Sciatic nerve (tissue), 2 donors: Measurements from ENCODE around the gene GTF2A1L. TPM values are rescaled to one million over a fixed set of nuclear protein-coding genes. Genes with fewer than 3 reads are reported as not detected.
"Not testable (repeated sequence)": the region's sequence is repeated elsewhere in the genome, so short reads cannot be mapped to it uniquely, and the experiment has no call there.

ENCODE experiments used
- ATAC-seq: fragments of 200-7000 bp; cut with Tn5 transposase; one replicate; pipeline ENCODE4 v1.9.1; 2020; ENCODE audit warnings: mild to moderate bottlenecking, moderate library complexity
- DNase-seq: peaks from one replicate; pipeline ENCODE4 v3.0.0-alpha.2; 2020; ENCODE audit warnings: low spot score
- intact Hi-C: fragments of 100-400 bp; cut with DNase I; formaldehyde crosslinking; loops from one replicate; pipeline ENCODE4 v1.14.2; 2022
- total RNA-seq: library from RNA; stranded (reverse); fragmentation: NEBNext Ultra II Directional; extraction: Animal tissue kit (Norgen Biotek cat#: 25700); gene quantifications from one replicate; pipeline ENCODE4 v1.2.1, GENCODE V29; 2021
- donor health status: DM: no; HTN: no; CAD: no.
- donor health status: DM: no; HTN: no; CAD: no.

GTF2A1L gene
- total RNA-seq, 1 donor from 2014 or later: 1.4 TPM

DNA sequence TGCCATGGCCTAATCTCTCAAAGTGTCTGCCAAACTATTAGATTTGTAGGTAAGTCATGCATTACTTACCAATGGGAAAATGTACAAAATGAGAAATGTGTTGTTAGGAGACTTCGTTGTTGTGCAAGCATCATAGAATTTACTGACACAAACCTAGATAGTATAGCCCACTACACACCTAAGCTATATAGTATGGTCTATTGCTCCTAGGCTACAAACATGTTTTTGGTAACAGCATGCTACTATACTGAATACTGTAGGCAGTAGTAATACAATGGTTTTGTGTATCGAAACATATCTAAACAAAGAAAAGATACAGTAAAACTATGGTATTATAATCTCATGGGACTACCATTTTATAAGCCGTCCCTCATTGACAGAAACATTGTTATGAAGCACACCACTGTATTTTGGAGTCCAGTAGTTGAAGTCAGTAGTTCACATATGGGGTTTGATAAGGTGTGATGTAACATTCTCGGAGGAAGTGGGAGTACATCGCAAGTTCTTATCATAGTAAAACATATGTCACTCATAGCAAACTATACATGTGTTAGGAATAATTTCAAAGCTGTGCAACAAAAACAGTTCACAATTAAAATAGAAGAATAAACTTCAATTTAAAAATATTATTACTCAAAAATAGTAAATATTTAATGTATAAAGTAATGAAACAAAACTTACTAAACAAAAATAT, 12.0 kb upstream of the GTF2A1L start:
- ATAC-seq: no peak
- no peak for DNase-seq
- intact Hi-C loops: no loop called here

DNA sequence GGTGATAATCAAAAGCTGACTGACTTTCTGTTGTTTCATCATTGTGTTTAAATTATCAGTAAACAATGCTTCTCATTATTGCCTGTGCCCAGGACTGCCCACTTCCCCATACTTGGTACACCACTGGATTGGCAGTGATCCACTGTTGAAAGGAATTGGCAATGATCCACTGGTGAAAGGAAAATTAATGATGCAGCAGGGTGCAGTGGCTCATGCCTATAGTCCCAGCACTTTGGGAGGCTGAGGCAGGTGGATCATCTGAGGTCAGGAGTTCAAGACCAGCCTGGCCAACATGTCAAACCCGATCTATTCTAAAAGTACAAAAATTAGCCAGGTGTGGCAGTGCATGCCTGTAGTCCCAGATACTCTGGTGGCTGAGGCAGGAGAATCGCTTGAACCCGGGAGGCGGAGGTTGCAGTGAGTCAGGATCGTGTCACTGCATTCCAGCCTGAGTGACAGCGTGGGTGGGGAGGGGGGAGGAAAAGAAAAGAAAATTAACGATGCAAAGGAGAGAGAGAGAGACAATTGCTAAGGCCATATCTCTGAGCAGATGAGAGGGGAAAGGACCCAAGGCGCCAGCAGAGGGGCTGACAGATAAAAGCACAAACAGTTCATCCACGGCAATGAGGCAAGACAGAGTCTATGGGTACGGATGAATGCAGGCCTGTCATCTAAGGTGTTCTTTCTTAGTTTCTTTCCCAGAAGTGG, 10.2 kb upstream of the GTF2A1L start:
- peak; percentile 69 for ATAC-seq
- no peak for DNase-seq
- intact Hi-C loops: no loop called here

GRCh38 chr2:48613211-48613610, 4.4 kb upstream of the GTF2A1L start:
- no peak for DNase-seq
- ATAC-seq: no peak
- intact Hi-C loops: no loop called here

GRCh38 chr2:48614581-48614980, 3.1 kb upstream of the GTF2A1L start:
- DNase-seq, ATAC-seq, intact Hi-C loops: not testable (repeated sequence)

- ATAC-seq: no peak
- no peak for DNase-seq
- intact Hi-C loops: no loop called here
Measured at GRCh38 chr2:48619526-48619925, 1.9 kb downstream of the GTF2A1L start.

- intact Hi-C loops: no loop called here
- ATAC-seq: no peak
- DNase-seq: no peak
Measured at GRCh38 chr2:48620604-48621003, 2.9 kb downstream of the GTF2A1L start.

- intact Hi-C loops, ATAC-seq, DNase-seq: not testable (repeated sequence)
Measured at GRCh38 chr2:48622691-48623090, 5.0 kb downstream of the GTF2A1L start.

- DNase-seq (no peak), ATAC-seq (no peak)
- intact Hi-C loops: no loop called here
Measured at GRCh38 chr2:48624696-48625095, 7.0 kb downstream of the GTF2A1L start.

DNA sequence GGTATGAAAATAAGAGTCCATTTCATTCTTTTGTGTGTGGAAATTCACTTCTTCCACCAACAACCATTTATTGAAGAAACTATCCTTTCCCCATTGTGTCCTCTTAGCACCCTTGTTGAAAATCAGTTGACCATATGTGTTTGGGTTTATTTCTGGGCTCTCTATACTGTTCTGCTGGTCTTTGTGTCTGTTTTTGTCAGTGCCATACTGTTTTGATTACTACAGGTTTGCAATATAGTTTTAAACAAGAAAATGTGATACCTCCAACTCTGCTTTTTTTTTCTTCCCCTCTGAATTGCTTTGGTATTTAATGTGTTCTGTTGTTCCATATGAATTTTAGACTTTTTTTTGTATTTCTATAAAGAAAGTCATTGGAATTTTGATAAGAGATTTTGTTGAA, 8.4 kb downstream of the GTF2A1L start:
- intact Hi-C loops: no loop called here
- no peak for DNase-seq
- no peak for ATAC-seq

- ATAC-seq: no peak
- intact Hi-C loops: no loop called here
- DNase-seq: no peak
Measured at GRCh38 chr2:48633143-48633542, 15.5 kb downstream of the GTF2A1L start.

DNA sequence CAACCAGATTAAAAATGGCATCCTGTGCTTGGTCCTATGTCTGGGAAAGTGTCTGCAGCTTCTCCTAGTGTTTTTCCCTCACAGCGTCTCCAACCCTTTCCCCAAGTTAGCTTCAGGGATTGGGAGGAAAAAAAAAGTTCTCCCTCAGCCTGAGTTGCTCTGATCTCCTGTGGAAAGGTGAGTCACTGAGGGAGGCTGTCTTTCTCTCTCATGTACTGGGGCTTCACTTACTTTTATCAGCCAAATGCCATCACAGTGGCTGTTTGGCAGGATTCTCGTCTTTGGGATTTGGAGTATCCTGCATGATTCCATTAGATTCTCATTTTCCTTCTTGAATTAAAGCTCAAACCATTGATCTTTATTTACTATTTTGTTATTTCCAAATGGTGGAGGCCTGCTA, 18.1 kb downstream of the GTF2A1L start:
- no peak for DNase-seq
- intact Hi-C loops: no loop called here
- ATAC-seq: no peak

DNA sequence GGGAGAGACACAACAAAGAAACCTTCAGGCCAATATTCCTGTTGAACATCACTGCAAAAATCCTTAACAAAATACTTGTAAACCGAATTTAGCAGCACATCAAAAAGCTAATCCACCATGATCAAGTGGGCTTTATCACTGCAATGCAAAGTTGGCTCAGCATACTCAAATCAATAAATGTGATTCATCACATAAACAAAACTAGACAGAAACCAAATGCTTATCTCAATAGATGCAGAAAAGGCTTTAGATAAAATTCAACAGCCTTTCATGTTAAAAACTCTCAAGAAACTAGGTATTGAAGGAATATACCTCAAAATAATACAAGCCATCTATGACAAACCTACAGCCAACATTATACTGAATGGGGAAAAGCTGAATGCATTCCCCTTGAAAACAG, 20.6 kb downstream of the GTF2A1L start:
- DNase-seq: no peak
- no peak for ATAC-seq
- intact Hi-C loops: no loop called here

DNA sequence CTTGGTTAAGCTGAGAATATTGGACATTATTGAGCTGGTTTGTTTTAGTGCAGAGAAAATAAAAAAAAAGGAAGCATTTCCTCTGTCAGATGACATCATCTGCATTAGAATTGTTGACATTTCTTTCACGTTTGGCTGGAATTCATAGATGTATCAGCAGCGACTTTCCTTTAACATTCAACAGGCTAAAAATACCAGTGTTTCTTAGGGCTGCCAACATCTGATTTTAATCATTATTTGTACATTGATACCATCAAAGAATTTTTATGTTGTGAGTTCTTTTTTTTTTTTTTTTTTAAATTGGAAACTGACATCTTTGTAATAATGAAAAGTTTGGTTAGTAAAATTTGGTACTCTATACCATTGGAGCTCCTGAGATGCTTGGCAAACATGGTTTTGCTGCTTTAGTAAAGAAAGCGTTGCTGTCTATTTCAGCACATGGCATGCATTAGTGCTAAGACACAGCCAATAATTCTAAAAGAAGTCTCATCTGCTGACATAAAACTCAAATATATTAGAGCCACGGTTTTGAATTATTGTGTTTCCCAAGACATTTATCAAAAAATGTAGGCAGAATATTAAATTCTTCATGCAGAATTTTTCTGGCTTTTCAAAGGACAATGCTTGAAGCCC, 33.6 kb downstream of the GTF2A1L start:
- intact Hi-C loops: no loop called here
- ATAC-seq (no peak), DNase-seq (no peak)

GRCh38 chr2:48668992-48669391, 51.3 kb downstream of the GTF2A1L start:
- intact Hi-C loops: no loop called here
- ATAC-seq (no peak), DNase-seq (no peak)

GRCh38 chr2:48673581-48673980, 55.9 kb downstream of the GTF2A1L start:
- DNase-seq (no peak), ATAC-seq (no peak)

GRCh38 chr2:48674933-48675332, 57.3 kb downstream of the GTF2A1L start:
- ATAC-seq (no peak), DNase-seq (no peak)
- intact Hi-C loops: no loop called here

More at GRCh38 chr2:48673581-48673980, 55.9 kb downstream of the GTF2A1L start:
- intact Hi-C loops: no loop called here

DNA sequence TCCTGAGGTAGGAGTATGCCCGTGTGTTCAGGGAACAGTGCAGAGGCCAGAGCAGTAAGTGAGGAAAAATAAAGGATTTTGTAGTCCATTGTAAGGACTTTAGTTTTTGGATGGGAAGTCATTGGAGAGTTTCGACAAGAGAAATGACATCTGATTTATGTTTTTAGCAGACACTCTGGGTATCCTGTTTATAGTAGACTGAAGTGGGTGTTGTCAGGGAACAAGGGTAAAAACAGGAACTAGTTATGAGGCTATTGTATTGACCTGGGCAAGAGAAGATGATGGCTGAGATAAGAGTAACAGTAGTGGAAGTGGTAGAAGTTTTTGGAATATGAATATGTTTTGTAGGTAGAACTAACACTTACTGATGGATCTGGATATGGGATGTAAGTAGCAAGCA, 59.8 kb downstream of the GTF2A1L start:
- DNase-seq: no peak
- no peak for ATAC-seq
- intact Hi-C loops: no loop called here

- DNase-seq (no peak), ATAC-seq (no peak)
- intact Hi-C loops: no loop called here
Measured at GRCh38 chr2:48685126-48685525, 67.5 kb downstream of the GTF2A1L start.

DNA sequence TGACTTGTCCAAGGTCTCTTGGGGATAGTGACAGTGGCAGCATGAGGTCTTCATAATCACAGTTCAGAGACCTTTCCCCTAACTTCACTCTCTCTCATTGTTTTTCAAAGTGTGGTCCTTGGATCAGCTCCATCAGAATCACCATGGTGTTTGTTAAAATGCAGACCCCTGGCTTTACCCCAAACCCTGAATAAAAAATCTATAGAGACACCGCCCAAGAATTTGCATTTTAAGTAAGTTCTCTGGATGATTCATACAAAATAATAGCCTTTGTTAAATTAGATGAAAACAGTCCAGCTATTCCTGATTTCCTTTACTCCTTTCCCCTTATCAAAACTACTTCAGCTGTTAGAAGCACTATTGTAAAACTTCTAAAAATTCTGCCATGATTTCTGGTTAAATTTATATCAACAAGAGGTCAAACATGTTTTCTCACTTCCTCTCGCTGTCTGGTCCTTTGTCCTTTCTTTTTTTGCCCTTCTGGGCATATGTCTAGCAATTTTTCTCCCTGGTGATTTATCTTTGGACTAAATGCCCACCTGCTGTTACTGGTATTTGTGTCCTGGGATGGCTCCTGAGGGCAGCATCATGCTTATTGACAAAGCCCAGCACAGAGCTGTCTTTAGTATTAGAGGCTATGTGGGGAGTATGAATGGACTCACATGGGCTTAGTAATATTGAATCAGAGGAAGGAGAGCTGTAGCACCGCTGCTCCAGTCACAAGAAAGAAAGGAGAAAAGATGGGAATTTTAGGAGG, 74.5 kb downstream of the GTF2A1L start:
- DNase-seq (no peak), ATAC-seq (no peak)
- intact Hi-C loops: no loop called here

- ATAC-seq: no peak
- intact Hi-C loops: no loop called here
- no peak for DNase-seq
Measured at GRCh38 chr2:48693066-48693465, 75.4 kb downstream of the GTF2A1L start.
